Forelimb muscle (tissue), 1 donor: ENCODE results near the gene FBXW9. TPM values are rescaled to one million over a fixed set of nuclear protein-coding genes. Genes with fewer than 3 reads are reported as not detected.
"Not testable (repeated sequence)": the region's sequence is repeated elsewhere in the genome, so short reads cannot be mapped to it uniquely, and the experiment has no call there.

ENCODE experiments used
- DNase-seq: peaks from one replicate; pipeline ENCODE4 v3.0.0-alpha.2; 2013; ENCODE audit warnings: low read depth
- polyA plus RNA-seq: library from polyadenylated mRNA; unstranded; fragments of 120-200 nt; gene quantifications from one replicate; pipeline ENCODE4 v1.2.1, GENCODE V29; 2013; ENCODE audit not compliant: insufficient read length

The FBXW9 gene
- 3.7 TPM for polyA plus RNA-seq

DNA sequence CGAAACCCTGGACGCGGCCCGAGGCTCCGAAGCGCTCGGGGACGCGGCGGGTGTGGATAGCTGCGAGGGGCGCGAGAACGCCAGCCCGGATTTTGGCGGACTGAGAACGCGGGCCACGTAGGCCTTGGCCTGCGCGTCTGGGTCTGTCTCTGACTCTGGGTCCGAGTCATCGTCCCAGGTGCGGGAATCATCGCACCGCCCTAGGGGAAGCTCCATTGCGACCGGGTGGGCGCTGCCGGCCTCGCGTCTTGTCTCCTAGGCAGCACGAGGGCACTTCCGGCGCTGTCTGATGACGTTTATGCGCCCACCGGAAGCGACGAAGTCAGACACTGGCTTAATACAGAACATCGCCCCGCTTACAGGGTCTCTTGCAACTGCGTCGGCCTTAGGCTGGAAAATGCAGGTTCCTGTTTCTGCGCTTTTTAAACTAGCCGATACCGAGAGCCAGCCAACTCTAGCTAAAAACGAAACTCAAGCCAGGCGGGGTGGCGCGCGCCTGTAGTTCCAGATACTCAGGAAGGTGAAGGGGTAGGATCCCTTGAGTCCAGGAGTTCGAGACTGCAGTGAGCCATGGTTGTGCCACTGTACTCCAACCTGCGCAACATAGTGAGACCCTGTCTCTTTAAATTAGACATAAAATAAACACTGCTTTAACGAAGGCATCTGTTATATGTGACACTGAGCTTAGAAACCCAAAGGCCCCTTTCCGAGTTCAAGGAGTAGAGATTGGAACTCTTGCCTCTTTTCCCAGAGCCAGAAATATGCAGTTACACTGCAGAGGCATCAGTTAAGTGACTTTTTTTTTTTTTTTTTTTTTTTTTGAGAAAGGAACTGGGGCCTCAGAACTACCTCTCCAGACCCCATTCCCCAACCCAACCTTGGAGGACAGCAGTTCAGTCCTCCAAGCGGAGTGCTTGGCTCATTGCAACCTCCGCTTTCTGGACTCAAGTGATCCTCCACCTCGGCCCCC is at the start of gene FBXW9:
Gene FBXW9, minus strand, starts transcription at position 266 of the 970 bp plus-strand sequence. Its CDS starts 50 bp downstream, at position 216.
- DNase-seq = peak; percentile 80

DNA sequence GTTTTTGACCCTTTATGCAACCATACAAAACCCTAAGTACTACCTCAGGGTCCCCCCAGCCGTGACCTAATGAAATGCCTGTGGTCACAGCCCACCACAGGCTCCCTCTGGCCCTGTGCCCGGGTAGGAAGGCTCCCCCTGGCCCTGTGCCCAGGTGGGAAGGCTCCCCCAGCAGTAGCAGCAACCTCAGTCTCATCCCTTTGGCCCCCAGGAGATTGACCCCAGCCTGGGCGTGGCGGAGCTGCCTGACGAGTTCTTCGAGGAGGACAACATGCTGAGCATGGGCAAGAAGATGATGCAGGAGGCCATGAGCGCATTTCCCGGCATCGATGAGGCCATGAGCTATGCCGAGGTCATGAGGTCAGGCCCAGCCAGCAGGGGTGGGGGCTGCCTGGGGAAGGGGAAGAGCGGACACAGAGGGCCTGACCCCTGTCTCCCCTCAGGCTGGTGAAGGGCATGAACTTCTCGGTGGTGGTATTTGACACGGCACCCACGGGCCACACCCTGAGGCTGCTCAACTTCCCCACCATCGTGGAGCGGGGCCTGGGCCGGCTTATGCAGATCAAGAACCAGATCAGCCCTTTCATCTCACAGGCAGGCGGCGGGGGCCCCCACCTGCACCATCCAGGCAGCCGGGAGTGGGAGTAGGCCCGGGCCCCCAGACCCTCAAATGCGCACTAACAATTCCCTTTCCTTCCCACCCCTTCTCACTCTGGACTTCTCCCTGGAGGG is 48.9 kb upstream of the FBXW9 start:
- DNase-seq = no peak

DNA sequence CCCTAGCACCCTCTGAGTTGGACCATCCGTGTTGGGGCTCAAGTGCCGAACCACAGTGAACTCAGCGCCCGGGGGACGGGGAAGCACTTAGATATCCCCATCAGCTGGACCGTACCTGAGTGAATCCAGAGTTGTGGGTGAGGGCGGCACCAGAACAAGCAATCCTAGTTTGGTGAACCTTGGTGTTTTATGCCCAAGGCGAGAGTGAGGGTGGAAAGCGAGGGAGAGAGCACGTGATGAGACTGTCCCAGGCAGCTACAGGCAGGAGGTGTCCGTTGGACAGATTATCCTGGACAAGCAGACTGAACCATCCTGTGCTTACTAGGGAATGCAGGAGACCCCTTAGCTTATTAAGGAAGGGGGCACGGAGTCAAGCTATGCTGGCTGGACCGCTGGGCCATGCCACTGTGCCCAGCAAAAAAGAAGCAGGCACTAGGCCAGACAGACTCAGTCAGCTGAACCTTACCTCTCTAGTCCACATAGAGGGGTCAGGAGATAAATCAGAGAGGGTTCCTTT is 41.5 kb upstream of the FBXW9 start:
- no peak for DNase-seq

DNA sequence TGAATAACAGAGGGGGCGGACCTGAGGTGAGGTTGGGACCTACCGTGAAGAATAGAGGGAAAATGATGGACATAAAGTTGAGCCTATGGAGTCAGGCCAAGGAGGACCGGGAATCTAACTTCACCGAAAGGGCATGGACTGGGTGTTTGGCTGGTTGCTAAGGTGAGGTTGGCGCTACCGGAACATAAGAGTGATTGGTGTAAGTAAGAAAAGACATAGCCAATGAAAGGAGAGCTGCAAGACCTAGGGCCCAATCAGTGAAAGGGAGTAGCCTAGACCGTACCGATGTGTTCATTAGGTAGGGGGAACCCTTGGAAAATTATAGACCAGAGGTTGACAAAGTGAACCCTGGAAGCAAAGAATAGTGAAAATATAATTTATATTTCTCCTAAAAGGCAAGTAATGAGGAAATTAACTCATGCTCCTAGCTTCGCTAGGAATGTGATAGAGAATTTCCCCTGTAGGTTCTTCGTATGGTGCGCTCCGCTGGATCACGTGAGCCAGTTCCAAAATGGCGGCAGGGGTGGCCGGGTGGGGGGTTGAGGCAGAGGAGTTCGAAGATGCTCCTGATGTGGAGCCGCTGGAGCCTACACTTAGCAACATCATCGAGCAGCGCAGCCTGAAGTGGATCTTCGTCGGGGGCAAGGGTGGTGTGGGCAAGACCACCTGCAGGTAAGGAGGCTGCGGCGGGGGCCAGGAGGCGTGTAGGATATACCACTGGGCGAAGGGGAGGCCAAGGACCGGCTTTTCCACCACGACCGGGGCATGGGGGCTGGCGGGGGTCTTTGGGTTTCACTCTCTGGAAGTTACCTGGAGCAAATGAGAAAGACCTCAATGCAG is 40.8 kb upstream of the FBXW9 start, which contains the start of gene GET3:
Gene GET3, plus strand, starts transcription at position 503 of the 840 bp plus-strand sequence. Its CDS starts 9 bp downstream, at position 512.
- DNase-seq = peak; percentile 95

DNA sequence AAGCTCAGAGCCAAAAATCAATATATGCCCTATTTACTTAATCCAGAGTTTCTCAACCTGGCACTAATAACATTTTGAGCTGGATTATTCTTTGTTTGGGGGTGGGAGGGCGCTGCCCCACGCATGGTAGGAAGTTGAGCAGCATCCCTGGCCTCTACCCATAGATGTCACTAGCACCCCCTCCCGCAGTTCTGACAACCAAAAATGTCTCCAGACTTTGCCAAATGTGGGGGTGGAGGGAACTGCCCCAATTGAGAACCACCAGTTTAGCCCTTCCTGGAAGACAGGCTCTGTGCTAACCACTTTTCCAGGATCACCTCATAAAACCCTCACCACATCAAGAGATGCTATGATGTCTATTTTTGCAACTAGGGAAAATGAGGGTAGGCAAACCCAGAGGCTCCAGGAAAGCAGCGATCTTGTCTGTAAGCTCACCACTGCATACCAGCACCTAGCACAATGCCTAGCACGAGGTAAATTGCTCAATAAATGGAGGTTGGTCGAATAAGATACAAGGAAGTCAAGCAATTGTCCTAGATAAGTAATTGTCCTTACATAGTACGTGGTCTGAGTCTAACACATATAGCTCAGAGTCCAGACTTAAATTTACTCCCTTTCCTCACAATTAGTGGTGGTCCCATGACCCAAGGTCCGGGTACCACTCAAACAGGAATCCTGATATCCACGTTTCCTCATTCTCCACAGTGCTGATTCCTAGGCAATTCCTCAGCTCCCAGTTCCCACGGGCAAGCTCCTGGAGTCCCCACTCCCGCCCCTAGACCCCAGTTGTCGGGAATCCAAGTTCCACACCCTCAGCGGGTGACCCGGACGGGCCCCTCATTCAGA is 37.2 kb upstream of the FBXW9 start:
- no peak for DNase-seq

DNA sequence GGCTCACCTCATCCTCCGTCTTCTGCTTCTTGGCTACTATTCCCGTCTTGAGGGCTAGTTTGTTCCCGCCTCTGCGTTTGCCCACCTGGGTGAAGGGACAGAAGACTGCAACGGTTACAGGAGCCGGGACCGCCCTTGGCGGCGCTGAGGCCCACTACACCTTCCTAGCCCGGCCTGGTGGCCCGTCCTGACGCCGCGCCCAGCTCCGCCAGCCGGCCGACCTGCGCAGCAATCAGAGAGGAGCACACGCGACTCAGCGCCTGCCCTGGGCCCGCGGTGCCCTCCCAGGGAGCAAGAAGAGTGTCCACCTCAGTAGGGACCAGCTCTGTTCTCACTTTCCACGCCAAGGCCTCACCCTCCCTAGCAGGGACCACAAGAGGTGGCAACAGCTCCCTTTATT is 34.9 kb upstream of the FBXW9 start:
- DNase-seq = no peak

DNA sequence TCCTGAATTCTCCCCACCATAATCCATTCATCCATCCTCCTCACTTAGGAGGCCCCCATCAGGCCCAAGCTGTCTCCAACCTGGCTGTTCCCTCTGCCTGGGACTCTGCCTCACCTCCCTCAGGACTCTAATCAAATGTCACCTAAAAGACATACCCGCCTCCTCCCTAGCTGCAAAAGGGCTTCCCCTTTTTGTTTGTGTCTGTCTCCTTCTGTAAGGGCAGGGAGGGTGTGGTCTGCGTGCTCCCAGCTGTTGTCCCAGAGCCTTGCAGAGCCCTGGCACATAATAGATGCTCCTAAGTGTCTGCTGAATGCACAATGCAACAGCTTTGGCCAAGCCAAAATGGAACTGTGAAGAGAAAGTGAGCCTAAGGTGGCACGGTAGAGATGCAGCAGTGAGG is 33.6 kb upstream of the FBXW9 start:
- DNase-seq = no peak

DNA sequence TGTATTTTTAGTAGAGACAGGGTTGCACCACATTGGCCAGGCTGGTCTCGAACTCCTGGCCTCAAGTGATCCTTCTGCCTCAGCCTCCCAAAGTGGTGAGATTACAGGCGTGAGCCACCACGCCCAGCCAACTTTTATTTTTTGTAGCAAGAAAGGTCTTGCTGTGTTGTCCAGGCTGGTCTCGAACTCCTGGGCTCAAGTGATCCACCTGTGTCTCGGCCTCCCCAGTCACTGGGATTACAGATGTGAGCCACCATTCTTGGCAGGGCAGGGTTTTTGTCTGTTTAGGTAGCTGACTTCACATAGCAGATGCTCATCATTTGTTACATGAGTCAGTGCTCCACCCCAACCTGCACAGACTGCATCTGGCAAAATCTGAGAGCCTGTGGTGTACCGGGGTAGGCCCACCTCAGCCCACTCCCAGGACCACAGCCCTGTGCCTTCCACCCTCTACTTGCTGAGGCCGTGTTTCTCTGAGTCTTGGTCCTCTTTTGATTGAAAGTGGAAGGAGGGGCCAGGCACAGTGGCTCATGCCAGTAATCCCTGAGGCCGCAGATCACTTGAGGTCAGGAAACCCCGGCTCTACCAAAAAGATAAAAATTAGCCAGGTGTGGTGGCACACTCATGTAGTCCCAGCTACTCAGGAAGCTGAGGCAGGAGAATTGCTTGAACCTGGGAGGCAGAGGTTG is 31.5 kb upstream of the FBXW9 start:
- DNase-seq = no peak

DNA sequence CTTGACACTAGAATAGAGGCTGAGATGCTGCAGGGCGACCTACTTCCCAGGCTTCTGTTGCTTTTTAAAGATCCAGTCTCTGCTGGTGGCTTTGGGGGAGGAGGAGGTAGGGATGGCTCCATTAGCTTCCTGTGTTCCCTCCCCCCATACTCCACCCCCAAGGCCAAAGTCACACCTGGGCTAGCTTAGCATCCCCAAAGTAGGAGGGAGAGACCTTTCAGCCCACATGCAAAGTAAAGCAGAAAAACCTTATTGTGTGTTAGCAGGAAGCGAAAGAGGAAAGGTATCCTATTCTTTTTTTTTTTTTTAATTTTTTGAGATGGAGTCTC is 30.5 kb upstream of the FBXW9 start:
- no peak for DNase-seq

DNA sequence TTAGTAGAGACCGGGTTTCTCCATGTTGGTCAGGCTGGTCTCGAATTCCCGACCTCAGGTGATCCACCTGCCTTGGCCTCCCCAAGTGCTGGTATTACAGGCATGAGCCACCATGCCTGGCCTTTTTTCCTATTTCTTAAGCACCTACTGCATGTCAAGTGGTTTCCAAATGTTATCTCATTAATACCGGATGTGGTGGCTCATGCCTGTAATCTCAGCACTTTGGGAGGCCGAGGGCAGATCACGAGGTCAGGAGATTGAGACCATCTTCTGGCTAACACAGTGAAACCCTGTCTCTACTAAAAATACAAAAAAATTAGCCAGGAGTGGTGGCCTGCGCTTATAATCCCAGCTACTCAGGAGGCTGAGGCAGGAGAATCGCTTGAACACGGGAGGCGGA is 29.2 kb upstream of the FBXW9 start:
- DNase-seq = not testable (repeated sequence)

DNA sequence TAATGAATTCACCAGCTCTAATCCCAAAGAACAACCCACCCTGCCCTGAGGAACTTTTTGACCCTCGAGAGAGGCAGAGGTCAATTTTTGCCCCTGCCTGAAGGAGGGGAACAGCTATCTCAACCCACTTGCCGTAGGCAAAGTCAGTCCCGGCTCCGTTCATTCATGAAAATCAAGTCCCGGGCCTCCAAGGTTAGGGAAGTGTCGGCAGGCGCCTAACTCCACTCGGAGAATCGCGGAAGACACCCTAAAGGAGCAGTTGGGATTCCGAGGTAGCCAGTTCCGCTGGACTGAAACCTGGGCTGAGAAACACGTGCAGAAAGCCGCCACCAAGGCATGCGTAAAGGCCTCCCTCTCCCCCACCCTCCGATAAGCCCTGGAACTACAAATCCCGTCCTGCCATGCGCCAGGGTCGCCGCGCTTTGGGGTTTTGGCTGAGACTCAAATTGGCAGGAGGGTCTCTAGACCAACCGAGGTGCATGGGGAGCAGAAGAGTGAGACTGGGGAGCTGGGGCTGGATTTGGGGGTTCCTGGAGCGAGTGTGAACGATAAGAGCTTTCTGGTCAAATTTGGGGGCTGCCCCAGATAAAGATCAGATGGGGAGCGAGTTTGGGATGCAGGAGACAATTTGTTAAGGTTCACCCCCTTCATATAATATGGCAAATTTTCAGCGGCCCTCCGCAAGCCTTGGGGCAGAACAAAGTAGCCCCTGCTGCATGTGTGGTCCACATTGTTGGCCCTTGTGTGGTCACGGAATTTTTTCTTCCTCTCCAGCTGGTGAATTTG is 27.4 kb upstream of the FBXW9 start, which contains the start of gene TNPO2:
Gene TNPO2, minus strand, starts transcription at position 292 of the 786 bp plus-strand sequence. CDS start 2,955 bp downstream, outside the sequence.
- DNase-seq = no peak

DNA sequence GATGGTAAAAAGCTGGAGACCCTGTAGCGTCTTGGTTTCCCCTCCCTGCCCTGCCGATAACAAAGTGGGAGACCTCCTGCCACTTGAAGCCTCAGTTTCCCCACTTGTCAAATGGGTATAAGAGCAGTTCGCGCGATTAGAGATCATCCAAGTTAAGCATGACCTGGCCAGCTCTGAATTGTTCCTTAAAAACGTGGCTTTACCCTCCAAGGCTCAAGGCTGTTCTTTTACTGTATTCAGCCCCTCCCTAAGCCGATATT is 26.9 kb upstream of the FBXW9 start:
- DNase-seq = no peak

DNA sequence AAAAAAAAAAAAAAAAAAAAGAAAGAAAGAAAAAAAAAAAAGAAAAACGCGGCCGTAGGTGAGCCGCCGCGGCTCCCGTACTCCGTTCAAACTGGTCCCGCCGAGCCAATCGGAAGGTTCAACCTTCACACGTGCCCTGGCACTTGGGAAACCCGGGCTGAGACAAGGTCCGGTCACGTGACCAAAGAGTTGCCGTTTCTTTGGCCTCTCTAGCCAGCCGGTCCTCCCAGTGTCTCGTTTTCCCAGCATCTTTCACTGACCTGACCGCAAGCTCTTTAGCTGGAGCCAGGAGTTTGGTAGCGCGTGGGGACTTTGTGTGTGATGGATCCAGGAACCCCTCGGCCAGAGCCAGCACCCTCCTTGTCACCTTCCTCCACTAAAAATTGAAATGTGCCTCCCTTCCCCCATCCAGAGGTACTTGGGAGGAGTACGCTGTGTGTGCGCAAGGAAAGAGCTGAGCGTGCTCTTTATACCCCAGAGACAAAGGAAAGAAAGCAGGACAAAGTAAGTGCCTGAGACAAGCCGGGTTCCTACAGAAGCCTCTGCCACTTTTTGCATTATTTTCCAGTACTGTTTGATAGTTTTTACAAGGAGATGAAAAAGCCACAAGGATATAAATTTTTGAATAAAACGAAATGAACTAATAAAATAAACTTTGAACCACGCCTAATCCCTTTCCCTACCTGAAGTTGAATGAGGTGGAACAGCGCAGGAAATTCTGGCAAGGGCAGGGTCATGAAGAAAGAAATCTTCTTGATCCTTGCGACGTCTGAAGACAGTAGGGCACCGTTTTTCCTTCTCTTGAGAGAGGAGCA is 26.3 kb upstream of the FBXW9 start:
- peak; percentile 99 for DNase-seq

DNA sequence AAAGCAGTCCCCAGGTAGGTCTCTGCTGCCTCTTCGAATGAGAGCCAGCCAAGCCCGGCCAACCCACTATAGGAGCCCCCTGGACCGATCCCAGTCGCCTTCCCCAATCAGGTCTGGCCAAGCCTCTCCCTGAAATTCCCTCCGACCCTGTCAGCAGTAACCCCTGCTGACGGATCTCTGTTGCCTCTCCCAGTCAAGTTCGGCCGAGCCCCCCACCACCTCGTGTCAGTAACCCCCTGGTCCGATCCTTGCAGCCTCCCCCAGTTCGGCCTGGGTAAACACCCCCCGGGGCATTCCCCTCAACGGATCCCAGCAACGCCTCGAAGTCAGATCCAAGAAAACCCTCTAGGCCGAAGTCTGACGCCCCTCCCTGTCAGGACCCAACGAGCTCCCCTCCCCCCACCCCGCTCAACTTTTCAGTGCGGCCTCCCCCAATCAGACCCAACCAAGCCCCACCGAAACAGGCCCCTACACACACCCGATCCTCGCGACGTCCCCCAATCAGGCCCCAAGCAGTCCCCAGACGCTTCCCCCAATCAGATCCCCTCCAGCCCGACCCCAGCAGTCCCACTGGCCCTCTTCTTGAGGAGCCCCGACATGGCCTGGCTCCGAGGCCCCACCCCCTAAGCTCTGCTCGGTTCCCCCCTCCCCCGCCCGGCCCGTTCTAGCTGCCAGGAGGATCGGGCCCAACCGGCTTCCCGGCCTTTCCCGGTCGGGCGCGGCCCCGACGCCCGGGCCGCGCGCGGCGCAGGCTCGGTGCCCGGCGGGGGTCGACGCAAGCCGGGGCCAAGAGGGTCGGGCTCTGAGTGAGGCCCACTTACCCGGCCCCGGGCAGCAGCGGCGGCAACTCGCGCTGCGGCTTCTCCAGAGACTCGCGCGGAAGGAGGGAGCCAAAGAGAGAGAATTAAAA is 25.5 kb upstream of the FBXW9 start:
- no peak for DNase-seq

DNA sequence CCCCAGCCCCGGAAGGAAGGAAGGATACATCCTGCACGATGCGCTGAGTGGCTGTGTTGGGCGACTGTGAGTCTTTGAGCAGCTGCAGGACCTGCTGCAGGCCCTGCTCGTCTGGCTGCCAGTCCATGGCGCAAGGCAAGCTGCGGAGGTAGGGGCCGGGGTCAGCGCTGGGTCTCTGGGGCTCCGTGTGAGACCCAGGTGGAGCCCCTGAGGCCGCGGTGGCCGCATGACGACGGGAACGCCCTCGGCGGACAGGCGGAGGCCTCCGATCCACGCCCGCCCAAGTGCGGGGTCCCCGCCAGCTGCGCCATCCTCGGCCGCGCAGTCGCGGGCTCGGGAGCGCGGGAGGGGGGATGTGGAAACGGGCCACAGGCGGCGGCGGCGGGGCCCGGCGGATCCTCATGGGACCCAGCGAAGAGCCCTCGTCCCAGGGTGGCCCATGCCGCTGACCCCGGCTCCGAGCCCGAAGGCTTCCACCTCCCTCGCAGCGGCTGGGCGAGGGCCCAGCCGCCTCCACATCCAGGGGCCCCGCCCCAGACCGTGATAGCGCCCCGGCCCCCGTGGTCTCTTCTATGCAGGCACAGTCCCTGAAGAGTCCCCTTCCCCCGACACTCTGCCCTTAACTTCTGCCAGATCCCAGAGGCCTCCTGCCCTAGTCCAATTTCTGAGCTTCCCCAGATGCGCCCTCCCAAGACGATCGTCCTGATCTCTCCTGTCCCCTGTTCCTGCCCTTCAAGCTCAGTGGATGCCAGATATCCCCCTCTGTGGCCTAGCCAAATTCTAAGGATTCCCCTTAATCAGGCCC is 24.6 kb upstream of the FBXW9 start:
- DNase-seq = no peak

DNA sequence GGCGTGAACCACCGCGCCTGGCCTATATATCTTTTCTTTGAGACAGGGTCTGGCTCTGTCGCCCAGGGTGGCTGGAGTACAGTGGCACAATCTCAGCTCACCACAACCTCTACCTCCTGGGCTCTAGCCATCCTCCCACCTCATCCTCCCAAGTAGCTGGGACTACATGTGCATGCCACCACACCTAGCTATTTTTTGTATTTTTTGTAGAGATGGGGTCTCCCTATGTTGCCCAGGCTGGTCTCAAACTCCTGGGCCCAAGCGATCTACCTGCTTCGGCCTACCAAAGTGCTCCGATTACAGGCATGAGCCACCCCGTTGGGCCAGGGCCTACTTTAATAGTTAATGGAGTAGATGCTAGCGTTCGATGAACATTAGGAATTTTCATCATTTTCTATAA is 23.9 kb upstream of the FBXW9 start:
- DNase-seq = no peak

DNA sequence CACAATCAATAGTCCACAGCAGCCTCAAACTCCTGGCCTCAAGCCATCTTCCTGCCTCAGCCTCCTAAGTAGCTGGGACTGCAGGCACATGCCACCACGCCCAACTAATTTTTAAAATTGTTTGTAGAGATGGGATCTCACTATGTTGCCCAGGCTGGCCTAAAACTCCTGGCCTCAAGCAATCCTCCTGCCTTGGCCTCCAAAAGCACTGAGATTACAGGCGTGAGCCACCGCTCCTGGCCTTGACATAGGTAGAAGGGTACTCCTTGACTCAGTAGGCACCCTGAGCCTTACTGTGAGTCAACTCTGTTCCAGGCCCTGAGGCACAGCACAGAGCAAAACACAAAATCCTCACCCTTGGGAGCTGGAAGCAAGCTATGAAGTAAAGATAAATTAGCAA is 19.5 kb upstream of the FBXW9 start:
- DNase-seq = no peak
